Uterus (tissue), 2 donors: ENCODE data around the gene KCNK3.

ENCODE experiments used
- CTCF ChIP-seq, 4 experiments: fragments of 200-600 bp in 2 of 4; fragments of 450-650 bp in 2 of 4; sonication (generic) in 2 of 4; IDR thresholded peaks; one replicate each; pipeline ENCODE4 v1.5.1; 2016 to 2019; ENCODE audit warnings: antibody characterized with exemption in 4 of 4, mild to moderate bottlenecking in 2 of 4, moderate library complexity in 1 of 4
- POLR2A ChIP-seq, 2 donors: fragments of 450-650 bp; IDR thresholded peaks; one replicate each; pipeline ENCODE4 v1.6.1; 2016; ENCODE audit warnings: antibody characterized with exemption in 2 of 2, mild to moderate bottlenecking in 1 of 2, moderate library complexity in 1 of 2

- TF ChIP-seq CTCF (IDR thresholded peaks at IDR 0.05) (no peak), POLR2A (IDR thresholded peaks at IDR 0.05) (no peak)
Measured at GRCh38 chr2:26660363-26660962, 32.1 kb upstream of the KCNK3 start.
